Stimulated activated CD4-positive, alpha-beta T cell treated with anti-CD3 and anti-CD28 coated beads, TNF-alpha, amount 100 ng/mL, for 1 hour (primary cell): ENCODE results near the gene NUMA1.

ENCODE experiments used
- DNase-seq, 3 donors: peaks; one replicate each; pipeline ENCODE4 v3.0.0-alpha.2; 2020; ENCODE audit warnings: low read depth in 3 of 3, low spot score in 1 of 3

NUMA1 gene

DNA sequence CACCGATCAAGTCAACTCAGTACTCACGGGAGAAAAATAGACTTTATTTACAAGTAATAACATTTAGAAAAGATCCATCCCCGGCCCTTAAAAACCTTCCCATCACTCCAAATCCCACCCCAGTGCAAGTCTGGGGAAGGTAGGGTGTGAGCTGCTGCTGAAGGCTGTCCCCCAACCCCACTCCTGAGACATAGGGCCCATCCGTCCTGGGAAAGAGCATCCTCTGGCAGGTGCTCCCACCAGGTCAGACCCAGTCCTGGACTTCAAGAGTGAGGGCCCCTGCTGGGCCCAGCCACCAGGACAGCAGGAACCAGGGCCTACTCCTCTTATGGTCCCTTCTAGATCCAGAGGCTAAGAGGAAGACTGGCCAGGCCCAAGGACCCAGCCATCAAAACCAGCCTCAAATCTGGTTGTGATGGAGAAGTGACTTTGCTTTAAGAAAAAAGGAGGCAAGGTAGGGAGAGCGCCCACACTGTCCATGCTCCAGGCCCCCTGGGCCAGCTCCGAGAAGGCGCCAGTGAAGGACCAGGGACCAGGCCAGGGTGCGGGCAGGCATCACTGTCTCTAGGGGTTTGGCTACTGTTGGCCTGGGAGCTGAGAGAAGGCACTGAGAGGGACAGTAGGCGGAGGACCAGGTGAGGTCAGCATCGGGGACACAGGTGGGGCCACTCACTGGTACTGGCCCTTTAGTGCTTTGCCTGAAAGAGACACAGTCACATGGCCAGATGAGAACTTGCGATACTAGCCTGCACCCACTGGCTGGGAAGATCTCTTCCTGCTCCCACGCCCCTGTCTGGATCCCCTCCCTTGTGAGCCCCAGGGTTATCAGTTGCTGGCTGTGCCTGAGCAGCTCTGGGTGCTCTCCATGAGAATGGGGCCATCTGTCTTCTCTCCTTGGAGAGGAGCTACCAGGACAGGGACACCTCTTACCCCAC is 77.2 kb downstream of the NUMA1 start:
- no peak for DNase-seq

DNA sequence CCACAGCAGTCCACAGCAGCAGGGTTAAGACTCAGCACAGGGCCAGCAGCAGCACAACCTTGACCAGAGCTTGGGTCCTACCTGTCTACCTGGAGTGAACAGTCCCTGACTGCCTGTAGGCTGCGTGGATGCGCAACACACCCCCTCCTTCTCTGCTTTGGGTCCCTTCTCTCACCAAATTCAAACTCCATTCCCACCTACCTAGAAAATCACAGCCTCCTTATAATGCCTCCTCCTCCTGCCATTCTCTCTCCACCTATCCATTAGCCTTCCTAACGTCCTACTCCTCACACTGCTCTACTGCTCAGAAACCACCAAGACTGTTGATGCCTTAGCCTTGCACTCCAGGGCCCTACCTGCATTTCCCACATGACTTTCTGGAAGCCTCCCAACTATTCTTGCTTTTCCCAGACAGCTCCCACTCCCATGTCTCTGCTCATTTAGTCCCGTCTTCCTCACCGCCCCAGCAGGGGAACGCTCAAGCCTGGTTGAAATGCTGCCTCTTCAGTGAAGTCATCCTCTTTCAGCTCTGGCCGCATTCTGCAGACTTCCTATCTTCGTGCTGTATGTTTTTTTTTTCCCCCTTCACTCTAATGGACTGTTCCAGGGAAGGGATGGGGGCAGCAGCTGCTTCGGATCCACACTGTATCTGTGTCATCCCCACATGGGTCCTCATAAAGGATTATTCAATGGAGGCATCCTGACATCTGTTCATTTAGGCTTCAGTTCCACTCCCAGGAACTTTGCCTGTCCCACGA is 78.3 kb downstream of the NUMA1 start:
- no peak for DNase-seq

DNA sequence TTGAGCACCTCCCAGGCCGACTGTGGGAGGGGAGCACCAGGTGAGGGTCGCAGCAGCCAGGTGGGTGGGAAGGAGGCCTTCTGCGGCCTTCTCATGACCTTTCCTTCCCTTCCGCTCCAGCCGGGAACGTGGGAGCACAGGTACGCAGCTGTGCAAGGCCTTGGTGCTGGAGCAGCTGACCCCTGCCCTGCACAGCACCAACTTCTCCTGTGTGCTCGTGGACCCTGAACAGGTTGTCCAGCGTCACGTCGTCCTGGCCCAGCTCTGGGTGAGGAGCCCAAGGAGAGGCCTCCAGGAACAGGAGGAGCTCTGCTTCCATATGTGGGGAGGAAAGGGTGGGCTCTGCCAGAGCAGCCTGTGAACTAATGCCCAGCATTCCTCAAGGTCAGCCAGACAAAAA is 79.1 kb downstream of the NUMA1 start:
- DNase-seq = no peak

DNA sequence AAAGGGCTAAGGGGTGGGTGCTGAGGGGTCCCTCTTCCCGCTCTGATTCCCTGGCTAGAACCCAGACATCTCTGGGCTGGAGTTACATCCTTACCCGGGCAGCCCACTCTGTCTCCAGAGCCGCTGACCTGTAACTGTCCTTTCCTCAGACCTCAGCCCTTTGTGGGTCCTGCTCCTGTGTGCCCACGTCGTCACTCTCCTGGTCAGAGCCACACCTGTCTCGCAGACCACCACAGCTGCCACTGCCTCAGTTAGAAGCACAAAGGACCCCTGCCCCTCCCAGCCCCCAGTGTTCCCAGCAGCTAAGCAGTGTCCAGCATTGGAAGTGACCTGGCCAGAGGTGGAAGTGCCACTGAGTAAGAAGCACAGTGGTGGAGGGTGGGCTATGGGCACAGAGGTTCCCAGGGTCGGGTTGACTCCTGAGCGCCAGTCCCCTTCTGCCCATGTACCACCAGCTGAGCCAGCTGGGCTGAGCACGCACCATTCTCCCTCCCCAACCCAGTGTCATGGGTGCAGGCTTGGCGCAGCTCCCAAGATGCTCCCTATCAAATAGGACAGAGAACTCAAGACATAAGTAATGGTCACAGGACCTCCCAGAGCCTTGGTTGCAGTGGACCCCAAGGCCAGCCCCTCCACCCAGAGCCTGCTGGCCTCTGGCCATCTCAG is 80.0 kb downstream of the NUMA1 start:
- no peak for DNase-seq

DNA sequence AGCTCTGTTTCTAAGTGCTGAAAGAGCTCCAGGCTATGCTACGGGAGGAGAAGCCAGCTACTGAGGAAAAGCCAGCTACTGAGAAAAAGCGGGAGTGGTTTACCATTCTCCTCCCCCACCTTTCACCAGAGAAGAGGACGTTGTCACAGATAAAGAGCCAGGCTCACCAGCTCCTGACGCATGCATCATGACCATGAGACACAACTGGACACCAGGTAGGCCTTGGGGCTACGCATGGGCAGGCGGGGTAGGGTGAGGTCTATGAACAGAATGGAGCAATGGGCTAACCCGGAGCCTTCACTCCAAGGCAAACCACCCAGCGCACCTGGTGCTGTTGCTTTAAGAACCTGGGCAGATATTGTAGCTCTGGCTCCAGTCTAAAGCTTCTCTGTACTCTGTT is 80.5 kb downstream of the NUMA1 start:
- DNase-seq = no peak

DNA sequence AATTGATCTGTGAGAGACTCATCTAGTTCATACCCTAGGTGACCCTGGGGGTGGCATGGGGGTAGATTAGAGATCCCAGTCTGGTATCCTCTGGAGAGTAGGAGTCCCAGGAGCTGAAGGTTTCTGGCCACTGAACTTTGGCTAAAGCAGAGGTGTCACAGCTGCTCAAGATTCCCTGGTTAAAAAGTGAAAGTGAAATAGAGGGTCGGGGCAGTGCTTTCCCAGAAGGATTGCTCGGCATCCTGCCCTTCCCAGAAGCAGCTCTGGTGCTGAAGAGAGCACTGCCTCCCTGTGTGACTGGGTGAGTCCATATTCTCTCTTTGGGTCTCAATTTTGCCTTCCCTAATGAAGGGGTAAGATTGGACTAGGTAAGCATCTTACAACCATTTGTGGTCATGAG is 81.0 kb downstream of the NUMA1 start:
- no peak for DNase-seq

DNA sequence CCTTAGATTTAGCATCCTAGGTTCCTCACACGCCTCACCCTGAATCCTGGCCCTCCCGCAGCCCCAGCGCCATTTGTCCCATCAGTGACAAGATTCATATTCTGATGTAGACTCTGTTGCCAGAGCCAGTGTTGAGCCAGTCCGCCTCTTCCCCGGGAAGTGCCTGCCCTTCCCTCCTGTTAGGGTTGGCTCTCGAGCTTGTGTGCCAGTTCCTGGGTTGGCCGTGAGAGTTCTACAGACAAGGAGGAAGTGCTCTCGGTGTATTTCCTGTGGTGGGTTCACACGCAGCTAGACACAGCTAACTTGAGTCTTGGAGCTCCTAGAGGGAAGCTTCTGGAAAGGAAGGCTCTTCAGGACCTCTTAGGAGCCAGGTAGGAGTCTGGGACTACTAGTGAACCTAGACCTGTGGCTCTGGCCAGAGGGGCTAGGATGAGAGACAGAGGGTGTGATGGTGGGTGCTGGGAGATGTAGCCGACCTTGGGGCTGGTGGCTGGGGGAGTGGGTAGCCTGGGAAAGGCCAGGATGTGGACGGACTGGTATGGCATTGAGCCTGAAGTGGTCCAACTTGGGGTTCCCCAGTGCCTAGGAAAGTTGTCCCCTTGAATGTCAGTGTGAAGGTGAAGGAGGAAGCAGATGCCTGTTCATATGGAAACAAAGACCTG is 81.6 kb downstream of the NUMA1 start, which contains the start of gene IL18BP:
IL18BP (plus strand) TSS at position 261 of the 662 bp plus-strand sequence. CDS start 1,076 bp downstream, outside the sequence.
- no peak for DNase-seq

DNA sequence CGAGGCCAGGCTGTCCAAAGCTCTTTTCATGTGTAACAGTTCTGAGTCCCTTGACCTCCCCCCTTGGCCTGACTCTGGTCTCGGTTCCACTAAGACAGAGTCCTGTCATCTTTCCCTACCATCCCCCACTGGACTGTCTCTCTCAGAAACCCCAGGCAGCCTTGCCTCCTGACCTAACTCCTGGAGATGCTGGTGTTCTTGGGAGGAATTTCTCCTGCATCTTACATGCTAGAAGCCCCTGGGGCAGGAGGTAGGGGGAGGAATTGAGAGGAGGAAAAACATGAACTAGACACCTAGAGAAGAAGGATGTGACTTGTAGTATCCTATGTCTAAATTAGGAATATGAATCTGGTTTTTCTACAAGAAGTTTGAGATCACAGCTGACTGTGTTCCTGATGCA is 82.3 kb downstream of the NUMA1 start:
- no peak for DNase-seq

DNA sequence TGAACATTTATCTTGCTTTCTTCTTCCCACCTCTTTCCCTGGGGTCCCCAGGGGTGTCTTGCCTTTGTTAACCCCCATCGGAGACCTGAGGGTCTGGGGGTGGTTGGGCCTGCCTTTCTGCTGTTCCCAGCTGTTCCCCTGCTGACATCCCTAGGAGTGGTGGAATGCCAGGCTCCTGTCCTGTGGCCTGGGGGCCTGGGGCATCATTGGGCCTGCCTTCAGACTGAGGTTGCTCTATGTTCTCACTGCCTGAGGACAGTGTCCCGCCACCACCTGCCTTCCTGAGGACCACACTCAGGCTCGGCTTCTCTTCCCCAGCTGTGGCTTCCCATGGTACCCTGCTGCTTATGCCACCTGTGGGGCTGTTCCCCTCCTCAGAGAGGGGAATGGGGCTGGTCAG is 82.7 kb downstream of the NUMA1 start:
- no peak for DNase-seq

DNA sequence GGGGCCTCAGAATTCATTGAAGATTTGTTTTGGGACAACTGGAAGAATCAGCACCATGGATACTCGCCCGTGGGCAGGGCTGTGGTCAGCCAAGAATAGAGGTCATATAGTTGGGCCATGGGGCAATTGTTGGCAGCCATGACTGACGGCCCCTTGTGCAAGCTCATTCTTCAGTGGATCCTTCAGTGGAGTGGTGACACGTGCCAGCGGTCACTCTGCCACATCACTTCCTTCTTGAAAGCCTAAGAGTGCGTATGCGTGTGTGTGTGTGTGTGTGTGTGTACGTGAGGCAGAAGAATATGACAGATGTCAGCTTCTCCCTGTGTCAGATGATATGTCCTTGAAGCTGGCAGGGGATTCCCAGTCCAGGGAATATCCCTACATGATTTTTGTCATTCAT is 83.4 kb downstream of the NUMA1 start:
- DNase-seq = no peak

DNA sequence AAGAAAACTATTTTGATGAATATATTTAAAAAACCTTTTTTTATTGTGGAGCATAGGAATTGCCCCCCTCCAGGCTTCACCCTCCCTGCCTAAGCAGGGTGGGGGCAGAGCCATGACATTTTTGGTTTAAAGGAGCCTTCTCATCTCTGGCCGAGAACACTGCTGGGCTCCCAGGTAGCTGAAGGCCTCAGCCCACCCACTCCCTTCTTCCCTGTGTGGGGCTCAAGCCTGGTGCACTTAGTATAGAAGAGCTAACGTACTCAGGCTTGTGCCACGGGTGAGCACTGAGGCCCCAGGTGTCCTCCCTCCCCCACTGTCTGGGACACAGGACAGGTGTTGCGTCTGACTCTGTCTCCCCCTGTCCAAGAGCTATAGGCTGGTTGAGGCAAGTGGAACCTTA is 83.8 kb downstream of the NUMA1 start:
- DNase-seq = no peak

DNA sequence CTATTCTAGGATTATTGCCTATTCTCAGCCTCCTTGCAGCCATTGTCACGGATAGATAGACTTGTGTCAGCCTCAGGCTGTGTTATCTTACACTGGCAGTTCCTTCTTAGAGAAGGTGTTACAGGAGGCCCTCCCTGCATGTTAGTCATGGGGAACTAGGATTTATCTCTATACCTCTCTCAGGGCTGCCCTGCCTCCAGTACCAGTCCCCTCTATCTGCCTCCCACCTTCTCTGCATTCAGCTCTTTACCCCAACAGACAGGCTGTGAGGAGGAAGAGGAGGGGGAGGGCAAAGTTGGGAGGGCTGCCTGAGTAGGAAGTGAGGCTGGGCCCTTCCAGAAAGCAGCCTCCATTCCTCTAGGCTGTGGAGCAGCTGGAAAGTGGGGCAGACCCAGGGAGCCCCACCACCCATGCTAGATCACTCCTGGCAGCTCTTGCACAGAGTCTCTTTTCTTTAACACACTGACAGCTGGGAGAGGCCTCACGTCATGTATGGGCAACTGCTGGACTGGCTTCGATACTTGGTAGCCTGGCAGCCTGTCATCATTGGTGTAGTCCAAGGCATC is 84.5 kb downstream of the NUMA1 start:
- DNase-seq = no peak

DNA sequence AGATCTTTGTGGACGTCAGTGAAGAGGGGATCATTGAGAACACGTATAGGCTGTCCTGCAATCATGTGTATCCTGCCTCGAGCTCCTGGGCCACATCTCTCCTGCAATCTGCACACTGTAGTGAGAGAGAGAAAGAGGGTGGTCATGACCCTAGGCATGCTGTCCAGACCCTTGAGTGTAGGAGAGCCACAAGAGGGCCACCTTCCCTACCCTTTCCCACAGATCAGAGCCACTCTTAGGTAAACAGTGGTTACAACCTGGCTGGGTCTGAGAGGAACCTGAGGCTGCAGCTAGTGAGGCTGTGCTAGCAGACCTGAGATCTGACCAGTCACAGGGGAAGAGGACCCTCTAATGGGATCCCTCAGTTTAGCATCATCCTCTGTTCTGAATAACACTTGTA is 85.6 kb downstream of the NUMA1 start:
- DNase-seq = no peak

DNA sequence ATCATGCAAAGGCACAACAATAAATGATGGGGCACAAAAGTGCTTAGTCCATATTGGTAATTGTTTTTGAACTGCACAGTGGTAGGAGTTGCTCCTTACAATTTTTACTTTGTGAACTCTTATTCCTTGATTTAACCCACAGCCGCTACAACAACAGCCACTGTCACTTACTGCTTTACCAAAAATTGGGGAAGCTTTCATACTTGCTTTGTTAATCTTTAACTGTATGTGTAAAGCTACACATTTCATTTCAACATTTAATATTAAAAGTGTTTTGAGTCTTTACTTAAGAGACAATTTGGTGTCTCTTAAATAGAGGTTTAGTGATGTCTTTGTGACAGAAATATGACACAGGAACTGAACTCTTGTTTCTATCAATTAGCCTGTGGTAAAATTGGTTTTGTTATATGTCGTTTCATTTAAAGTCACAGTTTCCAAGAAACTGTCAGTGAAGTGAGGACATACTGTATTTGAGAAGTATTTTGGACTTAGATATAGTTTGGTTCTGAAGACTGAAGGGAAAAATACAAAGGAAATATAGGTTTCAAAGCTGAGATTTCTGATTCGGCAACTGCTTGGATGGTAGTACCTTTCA is 88.1 kb downstream of the NUMA1 start:
- no peak for DNase-seq

DNA sequence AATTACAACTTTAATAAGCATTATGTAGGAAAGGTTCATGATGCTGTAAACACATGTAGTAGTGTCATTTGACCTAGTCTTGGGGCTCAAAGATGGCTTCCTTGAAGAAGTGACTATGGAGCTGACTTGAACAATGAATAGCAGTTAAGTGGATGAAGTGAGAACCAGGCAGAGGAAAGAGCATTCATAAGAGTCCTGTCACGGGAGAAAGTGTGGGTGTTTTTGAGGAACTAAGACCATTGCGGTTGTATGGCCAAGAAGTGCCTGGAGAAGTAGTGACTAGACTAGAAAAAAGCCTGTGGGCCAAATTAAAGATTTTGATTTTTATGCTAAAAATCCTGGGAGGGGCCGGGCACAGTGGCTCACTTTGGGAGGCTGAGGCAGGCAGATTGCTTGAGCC is 88.8 kb downstream of the NUMA1 start:
- DNase-seq = no peak

DNA sequence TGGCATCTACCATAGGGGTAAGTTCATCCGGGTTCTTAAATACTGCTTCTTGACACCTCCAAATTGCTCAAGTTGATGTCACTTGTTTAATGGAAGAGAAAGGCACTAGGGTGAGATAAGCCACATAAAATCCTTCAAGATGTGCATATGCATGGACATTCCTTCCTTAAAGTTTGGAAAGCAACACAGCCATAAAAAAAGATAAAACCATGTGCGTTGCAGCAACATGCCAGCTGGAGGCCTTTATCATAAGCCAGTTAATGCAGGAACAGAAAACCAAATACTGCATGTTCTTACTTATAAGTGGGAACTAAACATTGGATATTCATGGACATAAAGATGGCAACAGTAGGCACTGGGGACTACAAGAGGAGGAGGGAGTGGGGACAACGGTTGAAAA is 89.6 kb downstream of the NUMA1 start:
- no peak for DNase-seq

DNA sequence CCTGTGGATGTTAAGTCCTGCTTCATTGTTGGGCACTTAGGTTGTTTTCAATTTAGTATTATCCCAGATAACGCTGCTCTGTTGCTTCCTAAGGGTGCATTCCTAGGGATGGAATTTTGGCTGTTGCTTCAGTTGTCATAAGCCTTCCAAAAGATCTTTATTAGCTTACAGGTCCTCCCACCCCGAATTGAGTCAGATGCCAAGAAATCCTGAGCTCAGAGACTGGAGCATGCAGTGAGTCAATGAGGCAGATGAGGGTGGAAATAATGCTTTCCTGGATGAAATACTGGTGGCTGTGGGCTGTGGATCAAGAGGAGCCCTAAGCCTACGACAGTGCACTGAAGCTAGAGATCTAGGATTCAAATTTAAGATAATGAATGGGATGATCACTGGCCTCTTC is 92.3 kb downstream of the NUMA1 start:
- DNase-seq = no peak

DNA sequence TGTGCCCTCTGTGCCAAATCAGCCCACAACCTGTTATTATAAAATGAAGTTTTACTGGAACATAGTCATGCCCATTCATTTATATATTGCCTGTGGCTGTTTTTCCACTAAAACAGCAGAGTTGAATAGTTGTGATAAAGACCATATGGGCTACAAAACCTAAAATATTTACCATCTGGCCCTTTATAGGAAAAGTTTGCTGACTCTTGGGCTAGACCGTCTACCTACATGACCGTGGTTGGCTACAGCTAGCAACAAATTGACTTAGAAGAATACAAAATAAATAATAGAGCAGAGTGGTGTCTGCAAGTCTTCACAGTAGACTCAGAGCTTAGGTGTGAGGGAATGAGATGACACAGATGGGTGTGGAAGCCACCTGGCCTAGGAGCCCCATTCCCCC is 92.8 kb downstream of the NUMA1 start:
- no peak for DNase-seq

DNA sequence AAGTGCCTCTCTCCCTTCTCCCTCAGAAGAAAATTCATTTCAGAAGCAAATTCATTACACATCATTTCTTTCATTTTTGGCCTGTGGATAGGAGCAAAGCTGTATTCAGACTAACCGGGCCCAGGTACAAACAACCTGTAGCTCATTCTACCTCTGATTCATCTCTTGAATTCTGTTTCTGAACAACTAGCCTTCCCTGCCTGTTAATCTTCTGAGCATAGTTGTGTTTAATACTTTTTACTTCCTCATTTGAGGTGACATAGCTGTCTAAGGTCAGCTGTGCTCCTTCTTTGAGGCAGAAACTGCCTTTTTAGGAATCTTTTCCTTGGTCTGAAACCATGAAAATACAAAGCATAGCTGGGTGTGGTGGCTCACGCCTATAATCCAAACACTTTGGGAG is 94.2 kb downstream of the NUMA1 start:
- no peak for DNase-seq

DNA sequence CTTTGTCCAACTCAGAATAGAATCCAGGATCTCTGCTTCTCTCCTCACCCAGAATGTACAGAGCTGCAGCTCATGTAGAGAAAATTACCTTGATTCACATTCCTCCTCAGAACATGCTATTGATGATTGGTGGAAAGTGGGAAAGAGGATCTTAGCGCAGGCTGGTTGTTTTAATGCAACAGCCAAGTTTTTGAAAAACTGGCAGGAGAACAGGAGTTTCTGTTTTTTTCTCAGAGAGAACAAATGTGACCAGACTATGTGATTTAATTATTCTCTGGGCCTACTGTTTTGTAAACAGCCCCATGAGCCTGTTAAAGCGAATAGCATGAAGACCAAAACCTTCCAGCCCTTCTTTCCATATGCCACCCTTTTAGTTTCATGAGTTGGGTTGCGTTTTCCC is 100.7 kb downstream of the NUMA1 start:
- DNase-seq = no peak

DNA sequence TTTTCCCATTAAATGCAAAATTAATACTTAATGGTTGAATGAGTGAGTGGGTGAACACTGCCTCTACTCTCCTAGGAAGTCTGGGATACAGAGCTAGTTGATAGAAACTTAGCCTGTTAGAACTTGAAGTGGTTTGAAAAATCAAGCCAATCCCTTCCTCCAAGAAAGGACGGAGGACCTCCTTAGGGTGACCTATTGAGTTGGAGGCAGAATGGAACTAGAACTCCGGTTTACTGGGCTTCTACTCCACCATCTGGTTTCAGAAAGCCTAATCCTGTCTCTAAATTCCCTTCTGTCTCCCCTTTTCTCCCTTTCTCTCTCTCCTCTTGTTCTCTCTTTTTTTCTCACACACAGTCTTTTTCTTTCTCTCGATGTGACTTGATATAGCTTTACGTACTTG is 101.2 kb downstream of the NUMA1 start:
- DNase-seq = no peak
